PC-3 (cell line): ENCODE results near the gene DNPH1. TPM values are rescaled to one million over a fixed set of nuclear protein-coding genes. Genes with fewer than 3 reads are reported as not detected.

ENCODE experiments used
- ATAC-seq: fragments of 200-7000 bp; cut with Tn5 transposase; 2 replicates; pipeline ENCODE4 v1.9.1; 2020; ENCODE audit warnings: mild to moderate bottlenecking, moderate library complexity
- BruUV-seq: library from RNA; stranded (reverse); fragments of 400-500 nt; replicated peaks from 2 replicates; lab custom pipeline; 2021; lab: Mats Ljungman, UMichigan
- CTCF ChIA-PET: fragments of 300-600 bp; sonication (Branson Sonifier 250); formaldehyde crosslinking; loops from one replicate; lab custom pipeline; 2022; ENCODE audit warnings: antibody characterized with exemption; lab: Charles Lee
- POLR2A ChIA-PET: fragments of 300-600 bp; sonication (Branson Sonifier 250); formaldehyde crosslinking; loops from one replicate; lab custom pipeline; 2022; ENCODE audit warnings: antibody characterized with exemption; ENCODE audit not compliant: unreplicated experiment; lab: Charles Lee
- DNase-seq: peaks from one replicate; pipeline ENCODE4 v3.0.0-alpha.2; 2015
- H2AFZ ChIP-seq: fragments of 300-600 bp; sonication (generic); 2 replicates; pipeline ENCODE4 v1.6.0; 2016; ENCODE audit warnings: antibody characterized with exemption, low read length
- H3F3A ChIP-seq: fragments of 300-600 bp; sonication (generic); one replicate; pipeline ENCODE4 v1.6.0; 2017; ENCODE audit warnings: antibody characterized with exemption, low read length, control low read depth, mild to moderate bottlenecking; ENCODE audit not compliant: unreplicated experiment
- H3K27ac ChIP-seq: fragments of 300-600 bp; sonication (generic); 2 replicates; pipeline ENCODE4 v1.5.1; 2016; ENCODE audit warnings: mild to moderate bottlenecking, low read length
- H3K27me3 ChIP-seq: fragments of 300-600 bp; sonication (generic); 2 replicates; pipeline ENCODE4 v1.6.1; 2016; ENCODE audit warnings: low read length, mixed read lengths
- H3K36me3 ChIP-seq: fragments of 300-600 bp; sonication (generic); 2 replicates; pipeline ENCODE4 v1.6.1; 2016; ENCODE audit warnings: low read depth, mixed run types, low read length, mixed read lengths
- H3K4me1 ChIP-seq: fragments of 300-600 bp; sonication (generic); 2 replicates; pipeline ENCODE4 v1.5.1; 2016; ENCODE audit warnings: low read length; ENCODE audit not compliant: insufficient read depth
- H3K4me2 ChIP-seq: fragments of 300-600 bp; sonication (generic); 2 replicates; pipeline ENCODE4 v1.6.0; 2016; ENCODE audit warnings: low read length
- H3K4me3 ChIP-seq: fragments of 300-600 bp; sonication (generic); 2 replicates; pipeline ENCODE4 v1.5.1; 2016; ENCODE audit warnings: mild to moderate bottlenecking, low read length, mixed read lengths
- H3K79me2 ChIP-seq: fragments of 300-600 bp; sonication (generic); 2 replicates; pipeline ENCODE4 v1.6.1; 2017; ENCODE audit warnings: low read length, mixed read lengths
- H3K9ac ChIP-seq: fragments of 300-600 bp; sonication (generic); 2 replicates; pipeline ENCODE4 v1.6.0; 2016; ENCODE audit warnings: mild to moderate bottlenecking, low read length
- H3K9me2 ChIP-seq: fragments of 300-600 bp; sonication (generic); replicated peaks from 2 replicates; pipeline ENCODE4 v1.6.1; 2016; ENCODE audit warnings: mixed run types, low read length, mixed read lengths
- H3K9me3 ChIP-seq: fragments of 300-600 bp; sonication (generic); 2 replicates; pipeline ENCODE4 v1.6.1; 2016; ENCODE audit warnings: low read length, mixed read lengths
- H4K20me1 ChIP-seq: fragments of 300-600 bp; sonication (generic); 2 replicates; pipeline ENCODE4 v1.6.1; 2016; ENCODE audit warnings: low read length, mixed read lengths
- CTCF ChIP-seq: fragments of 300-600 bp; sonication (generic); conservative IDR thresholded peaks from 2 replicates; pipeline ENCODE4 v1.5.1; 2017; ENCODE audit warnings: antibody characterized with exemption, low read depth, mild to moderate bottlenecking, low read length
- EZH2 ChIP-seq: fragments of 300-600 bp; sonication (generic); IDR thresholded peaks from one replicate; pipeline ENCODE4 v1.6.1; 2017; ENCODE audit warnings: antibody characterized with exemption, mild to moderate bottlenecking, low read length; ENCODE audit not compliant: unreplicated experiment
- EZH2phosphoT487 ChIP-seq: fragments of 300-600 bp; sonication (generic); IDR thresholded peaks from 2 replicates; pipeline ENCODE4 v1.6.1; 2018; ENCODE audit warnings: mild to moderate bottlenecking, antibody characterized with exemption, low read length, borderline replicate concordance
- intact Hi-C: fragments of 100-400 bp; cut with micrococcal nuclease; formaldehyde crosslinking; loops from 2 replicates; pipeline ENCODE4 v1.9.0; 2023
- total RNA-seq: library from RNA; depleted of rRNA; stranded (reverse); fragments of >200 nt; gene quantifications from 2 replicates; pipeline ENCODE4 v1.2.3, GENCODE V29; 2014

Gene DNPH1
- total RNA-seq, 1 experiment from 2014 or later = 128 TPM

- no peak for TF ChIP-seq EZH2
- TF ChIP-seq EZH2phosphoT487 = no peak
- no peak for TF ChIP-seq CTCF
- H3K9ac ChIP-seq = no peak overlapping the region
- no peaks in the 10 kb centered on the region for H3F3A ChIP-seq
- H3K4me1 ChIP-seq = peaks cover 7% of the 10 kb centered on the region; the same call in 1 of the 2 replicates
- H3K79me2 ChIP-seq = no peaks in the 10 kb centered on the region
- intact Hi-C loops = no loop called here
- ATAC-seq (no peak), DNase-seq (no peak)
- no peaks in the 10 kb centered on the region for H3K9me2 ChIP-seq
- peaks cover 17% of the 10 kb centered on the region for H3K27me3 ChIP-seq
- no peak overlapping the region for H3K4me3 ChIP-seq
- no peak overlapping the region for H3K27ac ChIP-seq
- no peaks in the 10 kb centered on the region for H4K20me1 ChIP-seq
- no peak overlapping the region for H3K4me2 ChIP-seq
- POLR2A ChIA-PET = no interaction called here
- no peaks in the 10 kb centered on the region for H3K9me3 ChIP-seq
- H3K36me3 ChIP-seq = no peaks in the 10 kb centered on the region
- H2AFZ ChIP-seq = no peak overlapping the region
- no TSS peak for BruUV-seq
- CTCF ChIA-PET = no interaction called here
These were observed 48.6 kb upstream of the DNPH1 start for GRCh38 chr6:43277643-43278523.

GRCh38 chr6:43277306-43277642, 48.0 kb upstream of the DNPH1 start:
- intact Hi-C loops = no loop called here
- H2AFZ ChIP-seq = no peak overlapping the region
- TF ChIP-seq EZH2phosphoT487 = no peak
- TF ChIP-seq EZH2 = no peak
- no peak for TF ChIP-seq CTCF
- no peaks in the 10 kb centered on the region for H3K79me2 ChIP-seq
- H3K9me2 ChIP-seq = no peaks in the 10 kb centered on the region
- H3K4me1 ChIP-seq = peaks cover 7% of the 10 kb centered on the region; the same call in 1 of the 2 replicates
- H3K27ac ChIP-seq = no peak overlapping the region
- DNase-seq (no peak), ATAC-seq (no peak)
- BruUV-seq = no TSS peak
- H3K9ac ChIP-seq = no peak overlapping the region
- no peaks in the 10 kb centered on the region for H3K36me3 ChIP-seq
- H3F3A ChIP-seq = no peaks in the 10 kb centered on the region
- CTCF ChIA-PET = no interaction called here
- peaks cover 17% of the 10 kb centered on the region for H3K27me3 ChIP-seq
- no peak overlapping the region for H3K4me2 ChIP-seq
- H3K4me3 ChIP-seq = no peak overlapping the region
- no peaks in the 10 kb centered on the region for H3K9me3 ChIP-seq
- POLR2A ChIA-PET = no interaction called here
- no peaks in the 10 kb centered on the region for H4K20me1 ChIP-seq
